HCT116 (cell line): ENCODE measurements around the gene BEND6.

Experiments
- CTCF ChIP-seq, 3 experiments: fragments of 200-600 bp in 1 of 3; sonication (generic) in 1 of 3; IDR thresholded peaks in 2 of 3; conservative IDR thresholded peaks in 1 of 3; 2 replicates each; pipeline ENCODE4 v1.5.1; 2012 to 2017; ENCODE audit warnings: low read depth in 2 of 3, low read length in 2 of 3, antibody characterized with exemption in 1 of 3, borderline replicate concordance in 1 of 3, control low read depth in 1 of 3, mild to moderate bottlenecking in 1 of 3, mixed read lengths in 1 of 3, mixed run types in 1 of 3, moderate library complexity in 1 of 3; ENCODE audit not compliant: insufficient read depth in 1 of 3
- EGR1 ChIP-seq: IDR thresholded peaks from 2 replicates; pipeline ENCODE4 v1.6.1; 2012; ENCODE audit warnings: low read depth
- EZH2 ChIP-seq: fragments of 200-600 bp; sonication (generic); IDR thresholded peaks from 2 replicates; pipeline ENCODE4 v1.6.1; 2017; ENCODE audit warnings: antibody characterized with exemption, mixed run types
- EZH2phosphoT487 ChIP-seq: fragments of 200-600 bp; IDR thresholded peaks from 2 replicates; pipeline ENCODE4 v1.6.1; 2018; ENCODE audit warnings: antibody characterized with exemption, borderline replicate concordance
- FOSL1 ChIP-seq: IDR thresholded peaks from 2 replicates; pipeline ENCODE4 v1.6.1; 2012; ENCODE audit warnings: low read depth
- JUND ChIP-seq: IDR thresholded peaks from 2 replicates; pipeline ENCODE4 v1.6.1; 2012
- POLR2A ChIP-seq: IDR thresholded peaks from 2 replicates; pipeline ENCODE4 v1.7.0; 2011; ENCODE audit warnings: borderline replicate concordance; ENCODE audit not compliant: insufficient read depth, insufficient read length; ENCODE audit errors: extremely low read depth
- POLR2AphosphoS5 ChIP-seq: IDR thresholded peaks from 2 replicates; pipeline ENCODE4 v1.6.1; 2011; ENCODE audit warnings: mild to moderate bottlenecking, low read depth, low read length, moderate library complexity
- RAD21 ChIP-seq: IDR thresholded peaks from 2 replicates; pipeline ENCODE4 v1.6.1; 2012; ENCODE audit warnings: low read depth, mild to moderate bottlenecking
- TCF7L2 ChIP-seq: IDR thresholded peaks from 2 replicates; pipeline ENCODE4 v1.7.0; 2011; ENCODE audit warnings: borderline replicate concordance, inconsistent platforms; ENCODE audit not compliant: insufficient read depth, insufficient read length; ENCODE audit errors: extremely low read depth
- ZBTB33 ChIP-seq: IDR thresholded peaks from 2 replicates; pipeline ENCODE4 v1.6.1; 2011; ENCODE audit warnings: mild to moderate bottlenecking, low read length, moderate library complexity; ENCODE audit not compliant: insufficient replicate concordance; ENCODE audit errors: extremely low read depth

- TF ChIP-seq CTCF (IDR thresholded peaks at IDR 0.05 in 2 of 3, conservative IDR thresholded peaks at IDR 0.05 in 1 of 3; ENCODE audit: borderline replicate concordance in 1 of 3, insufficient read depth in 1 of 3, low read depth in 2 of 3, low read length in 2 of 3) (no peak), POLR2A (no peak), EZH2 (no peak), POLR2AphosphoS5 (no peak), EGR1 (no peak), JUND (no peak), EZH2phosphoT487 (no peak), RAD21 (no peak), ZBTB33 (no peak), FOSL1 (no peak), TCF7L2 (no peak)
Observed at GRCh38 chr6:56984884-56985283, 30.0 kb downstream of the BEND6 start.
